Endodermal cell (in vitro differentiated cells): ENCODE data around the gene CCDC88C. TPM values are rescaled to one million over a fixed set of nuclear protein-coding genes. Genes with fewer than 3 reads are reported as not detected.

Experiments used
- DNase-seq: peaks from one replicate; pipeline ENCODE4 v3.0.0-alpha.2; 2017
- H3K27ac ChIP-seq: 2 replicates; pipeline ENCODE4 v1.5.1; 2013; ENCODE audit warnings: mild to moderate bottlenecking, low read depth, low read length, moderate library complexity
- H3K27me3 ChIP-seq: 2 replicates; pipeline ENCODE4 v1.6.1; 2013; ENCODE audit warnings: mild to moderate bottlenecking, low read length, moderate library complexity; ENCODE audit not compliant: insufficient read depth, control insufficient read depth, poor library complexity, severe bottlenecking
- H3K36me3 ChIP-seq: 2 replicates; pipeline ENCODE4 v1.7.0; 2013; ENCODE audit warnings: mild to moderate bottlenecking, low read length, moderate library complexity; ENCODE audit not compliant: control insufficient read depth, insufficient read depth
- H3K4me1 ChIP-seq: one replicate; pipeline ENCODE4 v1.7.0; 2013; ENCODE audit warnings: low read length; ENCODE audit not compliant: control insufficient read depth, insufficient read depth
- H3K4me3 ChIP-seq: 2 replicates; pipeline ENCODE4 v1.5.1; 2013; ENCODE audit warnings: mild to moderate bottlenecking, low read length, moderate library complexity
- H3K9ac ChIP-seq: 2 replicates; pipeline ENCODE4 v1.6.1; 2013; ENCODE audit warnings: mild to moderate bottlenecking, low read length, moderate library complexity; ENCODE audit not compliant: poor library complexity, severe bottlenecking; ENCODE audit errors: extremely low read depth
- H3K9me3 ChIP-seq: 2 replicates; pipeline ENCODE4 v1.6.1; 2013; ENCODE audit warnings: mild to moderate bottlenecking, low read length, moderate library complexity; ENCODE audit not compliant: control insufficient read depth
- H3K27ac Mint-ChIP-seq: 2 replicates; pipeline ENCODE4 v1.8.0; 2020; ENCODE audit warnings: mixed read lengths
- H3K27me3 Mint-ChIP-seq: 2 replicates; pipeline ENCODE4 v1.8.0; 2021; ENCODE audit warnings: mild to moderate bottlenecking, mixed read lengths; ENCODE audit not compliant: insufficient read depth
- H3K36me3 Mint-ChIP-seq: 2 replicates; pipeline ENCODE4 v1.8.0; 2020; ENCODE audit warnings: low read depth, mixed read lengths
- H3K4me1 Mint-ChIP-seq: 2 replicates; pipeline ENCODE4 v1.8.0; 2020; ENCODE audit warnings: mixed read lengths
- H3K4me3 Mint-ChIP-seq: 2 replicates; pipeline ENCODE4 v1.8.0; 2020; ENCODE audit warnings: mild to moderate bottlenecking, moderate library complexity, mixed read lengths
- H3K9me3 Mint-ChIP-seq: 2 replicates; pipeline ENCODE4 v1.8.0; 2020; ENCODE audit warnings: mild to moderate bottlenecking, mixed read lengths
- WGBS, 2 experiments: methylation state at CpG; one replicate each; pipeline versions ENCODE4 v1.1.5 to v1.1.7; 2013; ENCODE audit warnings: missing lambda C conversion rate in 2 of 2, mixed read lengths in 1 of 2; ENCODE audit not compliant: insufficient coverage in 1 of 2, insufficient read length in 1 of 2; 5-methylcytosine and 5-hydroxymethylcytosine counted together
- total RNA-seq, 2 donors: library from RNA; stranded (reverse); fragmentation: NEBNext Ultra II Directional in 1 of 2; extraction: Animal tissue kit (Norgen Biotek cat#: 25700) in 1 of 2; gene quantifications; 2 replicates in 1 of 2; 3 replicates in 1 of 2; pipeline ENCODE4 v1.2.1, GENCODE V29; 2021
- TF ChIP-seq, protein P1 (sequence below): fragments of 200-600 bp; sonication (generic); conservative IDR thresholded peaks from 2 replicates; pipeline ENCODE4 v1.5.0; 2021; ENCODE audit warnings: antibody characterized with exemption, mild to moderate bottlenecking

CCDC88C gene
- total RNA-seq, 2 donors from 2014 or later, result 50.0 to 50.5 TPM

DNA sequence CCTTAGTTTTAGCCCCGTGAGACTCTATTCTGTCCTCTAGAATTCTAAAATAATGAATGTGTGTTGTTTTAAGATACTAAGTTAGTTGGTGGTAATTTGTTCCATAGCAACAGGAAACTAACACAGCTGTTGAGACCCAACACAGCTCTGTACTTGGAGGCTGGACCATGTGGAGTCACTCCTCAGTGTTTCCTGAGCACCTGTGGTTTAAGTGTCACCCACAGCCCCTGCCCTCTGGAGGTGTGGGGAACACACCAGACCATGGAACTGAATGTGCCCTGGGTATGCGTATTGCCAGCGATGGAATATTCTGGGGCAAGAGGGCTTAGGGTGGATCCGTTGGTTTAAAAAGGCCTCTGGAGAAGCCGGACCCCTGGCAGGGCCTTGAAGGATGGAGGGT, 156.5 kb downstream of the CCDC88C start:
- no peaks in the 10 kb centered on the region for H3K36me3 ChIP-seq
- H3K9me3 ChIP-seq, result no peaks in the 10 kb centered on the region
- H3K27ac ChIP-seq, result no peak overlapping the region
- DNase-seq, result no peak
- no peak overlapping the region for H3K4me3 ChIP-seq
- Mint-ChIP-seq H3K27me3 (peaks cover 32% of the 10 kb centered on the region), H3K36me3 (no peaks in the 10 kb centered on the region), H3K4me3 (no peak overlapping the region), H3K9me3 (no peaks in the 10 kb centered on the region), H3K27ac (no peak overlapping the region), H3K4me1 (peaks cover 18% of the 10 kb centered on the region)
- peaks cover 27% of the 10 kb centered on the region for H3K27me3 ChIP-seq
- peaks cover 5% of the 10 kb centered on the region for H3K4me1 ChIP-seq
- TF ChIP-seq, protein P1, sequence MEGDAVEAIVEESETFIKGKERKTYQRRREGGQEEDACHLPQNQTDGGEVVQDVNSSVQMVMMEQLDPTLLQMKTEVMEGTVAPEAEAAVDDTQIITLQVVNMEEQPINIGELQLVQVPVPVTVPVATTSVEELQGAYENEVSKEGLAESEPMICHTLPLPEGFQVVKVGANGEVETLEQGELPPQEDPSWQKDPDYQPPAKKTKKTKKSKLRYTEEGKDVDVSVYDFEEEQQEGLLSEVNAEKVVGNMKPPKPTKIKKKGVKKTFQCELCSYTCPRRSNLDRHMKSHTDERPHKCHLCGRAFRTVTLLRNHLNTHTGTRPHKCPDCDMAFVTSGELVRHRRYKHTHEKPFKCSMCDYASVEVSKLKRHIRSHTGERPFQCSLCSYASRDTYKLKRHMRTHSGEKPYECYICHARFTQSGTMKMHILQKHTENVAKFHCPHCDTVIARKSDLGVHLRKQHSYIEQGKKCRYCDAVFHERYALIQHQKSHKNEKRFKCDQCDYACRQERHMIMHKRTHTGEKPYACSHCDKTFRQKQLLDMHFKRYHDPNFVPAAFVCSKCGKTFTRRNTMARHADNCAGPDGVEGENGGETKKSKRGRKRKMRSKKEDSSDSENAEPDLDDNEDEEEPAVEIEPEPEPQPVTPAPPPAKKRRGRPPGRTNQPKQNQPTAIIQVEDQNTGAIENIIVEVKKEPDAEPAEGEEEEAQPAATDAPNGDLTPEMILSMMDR, result no peak
- H3K9ac ChIP-seq, result no peak overlapping the region
- WGBS, 2 experiments, result 93 to 97% methylated on average over 3 to 5 of the region's 5 CpGs

GRCh38 chr14:91258876-91259275, 158.7 kb downstream of the CCDC88C start:
- H3K4me1 Mint-ChIP-seq, result peaks cover 20% of the 10 kb centered on the region
- 88 to 96% methylated on average over 2 to 3 of the region's 3 CpGs for WGBS, 2 experiments
- Histone ChIP-seq H3K27me3 (peaks cover 8% of the 10 kb centered on the region), H3K36me3 (no peaks in the 10 kb centered on the region), H3K9me3 (no peaks in the 10 kb centered on the region), H3K27ac (no peak overlapping the region), H3K9ac (no peak overlapping the region), H3K4me1 (peaks cover 5% of the 10 kb centered on the region), H3K4me3 (no peak overlapping the region)
- no peaks in the 10 kb centered on the region for H3K36me3 Mint-ChIP-seq
- no peak overlapping the region for H3K27ac Mint-ChIP-seq
- no peaks in the 10 kb centered on the region for H3K9me3 Mint-ChIP-seq
- TF ChIP-seq, protein P1, result no peak
- no peak for DNase-seq
- peaks cover 18% of the 10 kb centered on the region for H3K27me3 Mint-ChIP-seq
- H3K4me3 Mint-ChIP-seq, result no peak overlapping the region

- no peak for DNase-seq
- no peak overlapping the region for H3K9ac ChIP-seq
- no peak overlapping the region for H3K4me3 Mint-ChIP-seq
- no peaks in the 10 kb centered on the region for H3K36me3 ChIP-seq
- TF ChIP-seq, protein P1, result no peak
- H3K9me3 Mint-ChIP-seq, result no peaks in the 10 kb centered on the region
- WGBS, 2 experiments, result 89 to 90% methylated on average over 16 of the region's 16 CpGs
- peak overlapping the region; percentile 3 for H3K27ac ChIP-seq
- H3K4me3 ChIP-seq, result no peak overlapping the region
- peaks cover 13% of the 10 kb centered on the region for H3K27me3 Mint-ChIP-seq
- H3K27me3 ChIP-seq, result peaks cover under 1% of the 10 kb centered on the region
- peaks cover 20% of the 10 kb centered on the region for H3K4me1 Mint-ChIP-seq
- peaks cover 5% of the 10 kb centered on the region for H3K4me1 ChIP-seq
- H3K36me3 Mint-ChIP-seq, result no peaks in the 10 kb centered on the region
- no peaks in the 10 kb centered on the region for H3K9me3 ChIP-seq
- H3K27ac Mint-ChIP-seq, result no peak overlapping the region
These were observed 159.5 kb downstream of the CCDC88C start for GRCh38 chr14:91258011-91258618.
